BJ (cell line): Measurements from ENCODE around the gene CHKB. TPM values are rescaled to one million over a fixed set of nuclear protein-coding genes. Genes with fewer than 3 reads are reported as not detected.
A peak's percentile ranks its signal among the peaks of the same experiment; 100 is the strongest.

ENCODE experiments used
- CTCF ChIA-PET: fragments of 350-600 bp; formaldehyde crosslinking; extraction: SDS; loops from one replicate; lab custom pipeline; 2021; ENCODE audit warnings: antibody characterized with exemption, inconsistent platforms; lab: Yijun Ruan, JAX
- POLR2A ChIA-PET: fragments of 300-600 bp; sonication (Branson Sonifier 250); formaldehyde crosslinking; extraction: SDS; loops from one replicate; lab custom pipeline; 2021; ENCODE audit warnings: antibody characterized with exemption; lab: Charles Lee
- DNase-seq: peaks from one replicate; pipeline ENCODE4 v3.0.0-alpha.2; 2011; ENCODE audit warnings: low read depth
- H3K27me3 ChIP-seq: 2 replicates; pipeline ENCODE4 v1.6.0; 2011; ENCODE audit warnings: low read length; ENCODE audit not compliant: control insufficient read depth, insufficient read depth
- H3K36me3 ChIP-seq: 2 replicates; pipeline ENCODE4 v1.5.1; 2011; ENCODE audit warnings: low read length; ENCODE audit not compliant: control insufficient read depth, insufficient read depth
- H3K4me3 ChIP-seq: 2 replicates; pipeline ENCODE4 v1.5.1; 2011; ENCODE audit warnings: low read depth, mild to moderate bottlenecking, control low read depth, low read length
- polyA plus RNA-seq: library from polyadenylated mRNA; depleted of rRNA; stranded (reverse); fragments of >200 nt; gene quantifications from 2 replicates; pipeline ENCODE4 v1.2.3, GENCODE V29; 2011; rRNA removed
- TF ChIP-seq, protein P1 (sequence below): IDR thresholded peaks from 2 replicates; pipeline ENCODE4 v1.5.1; 2011; ENCODE audit warnings: low read depth, mild to moderate bottlenecking, control low read depth, inconsistent platforms, low read length, moderate library complexity; ENCODE audit not compliant: insufficient read depth

Gene CHKB
- polyA plus RNA-seq, 1 experiment: 51.2 TPM

DNA sequence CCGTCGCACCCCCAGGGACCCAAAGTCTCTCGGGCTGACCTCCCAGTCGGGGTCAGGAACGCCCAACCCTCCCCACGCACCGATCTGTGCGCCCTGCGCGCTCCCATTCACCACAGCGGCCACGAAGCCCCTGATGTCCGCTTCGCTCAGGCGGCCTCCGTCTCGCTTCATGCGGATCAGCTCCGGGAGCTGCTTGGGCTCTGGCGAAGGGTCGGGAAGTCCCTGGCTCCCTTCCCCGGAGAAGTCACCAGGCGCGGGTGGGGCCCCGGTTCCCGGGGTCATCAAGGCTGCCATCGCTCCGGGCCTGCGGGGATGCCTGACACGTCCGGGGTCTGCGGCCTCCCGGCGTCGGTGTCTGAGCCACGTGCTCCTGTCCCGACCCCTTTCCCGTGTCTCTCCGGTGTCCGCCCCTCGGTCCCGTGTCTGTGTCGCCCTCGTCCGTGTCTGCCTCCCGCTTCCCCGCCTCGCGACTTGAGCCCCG lies 53.2 kb downstream of the CHKB start:
- CTCF ChIA-PET: interaction anchor here (0.6 to 2.0 kb wide), 3 partner anchors 34 to 205 kb away, joined by 3 to 9 read pairs (median 3); partner anchors contain the start of gene SYCE3
- POLR2A ChIA-PET: interaction anchor here (1.0 kb wide), 1 partner anchor 22 kb away, joined by 4 read pairs; the partner anchor contains the start of genes LMF2 and NCAPH2
- TF ChIP-seq, protein P1, sequence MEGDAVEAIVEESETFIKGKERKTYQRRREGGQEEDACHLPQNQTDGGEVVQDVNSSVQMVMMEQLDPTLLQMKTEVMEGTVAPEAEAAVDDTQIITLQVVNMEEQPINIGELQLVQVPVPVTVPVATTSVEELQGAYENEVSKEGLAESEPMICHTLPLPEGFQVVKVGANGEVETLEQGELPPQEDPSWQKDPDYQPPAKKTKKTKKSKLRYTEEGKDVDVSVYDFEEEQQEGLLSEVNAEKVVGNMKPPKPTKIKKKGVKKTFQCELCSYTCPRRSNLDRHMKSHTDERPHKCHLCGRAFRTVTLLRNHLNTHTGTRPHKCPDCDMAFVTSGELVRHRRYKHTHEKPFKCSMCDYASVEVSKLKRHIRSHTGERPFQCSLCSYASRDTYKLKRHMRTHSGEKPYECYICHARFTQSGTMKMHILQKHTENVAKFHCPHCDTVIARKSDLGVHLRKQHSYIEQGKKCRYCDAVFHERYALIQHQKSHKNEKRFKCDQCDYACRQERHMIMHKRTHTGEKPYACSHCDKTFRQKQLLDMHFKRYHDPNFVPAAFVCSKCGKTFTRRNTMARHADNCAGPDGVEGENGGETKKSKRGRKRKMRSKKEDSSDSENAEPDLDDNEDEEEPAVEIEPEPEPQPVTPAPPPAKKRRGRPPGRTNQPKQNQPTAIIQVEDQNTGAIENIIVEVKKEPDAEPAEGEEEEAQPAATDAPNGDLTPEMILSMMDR: no peak
- DNase-seq: no peak
- H3K36me3 ChIP-seq: no peaks in the 10 kb centered on the region
- no peaks in the 10 kb centered on the region for H3K27me3 ChIP-seq
- H3K4me3 ChIP-seq: peak overlapping the region; percentile 59

Other genes starting within 250 kb of the CHKB start
- 30.4 and 46.4 TPM in 2 replicates for gene PPP6R2, start 239.5 kb downstream of the CHKB start, polyA plus RNA-seq
- 21.7 and 34.7 TPM in 2 replicates for gene SBF1, start 107.8 kb downstream of the CHKB start, polyA plus RNA-seq
- gene ADM2, start 101.3 kb downstream of the CHKB start, polyA plus RNA-seq: 8.1 and 16.0 TPM in 2 replicates
- gene MIOX, start 96.0 kb downstream of the CHKB start, polyA plus RNA-seq: 0.16 and 0.20 TPM in 2 replicates
- gene LMF2, start 75.1 kb downstream of the CHKB start, polyA plus RNA-seq: 54.0 and 111 TPM in 2 replicates
- 16.1 and 31.7 TPM in 2 replicates for gene NCAPH2, start 74.6 kb downstream of the CHKB start, polyA plus RNA-seq
- 0.78 and 2.5 TPM in 2 replicates for gene SCO2, start 57.3 kb downstream of the CHKB start, polyA plus RNA-seq
- gene TYMP, start 52.8 kb downstream of the CHKB start, polyA plus RNA-seq: 13.1 and 20.6 TPM in 2 replicates
- gene KLHDC7B, start 37.0 kb downstream of the CHKB start, polyA plus RNA-seq: 0.34 and 0.39 TPM in 2 replicates
- gene SYCE3, start 19.9 kb downstream of the CHKB start, polyA plus RNA-seq: not detected in 2 replicates
- gene CPT1B, start 4.4 kb downstream of the CHKB start, polyA plus RNA-seq: 3.2 and 4.3 TPM in 2 replicates
- 0.17 and 0.39 TPM in 2 replicates for gene MAPK8IP2, start 17.9 kb upstream of the CHKB start, polyA plus RNA-seq
- 15.7 and 36.9 TPM in 2 replicates for gene ARSA, start 45.3 kb upstream of the CHKB start, polyA plus RNA-seq
- gene SHANK3, start 90.0 kb upstream of the CHKB start, polyA plus RNA-seq: 0.21 and 0.25 TPM in 2 replicates
- gene ACR, start 155.4 kb upstream of the CHKB start, polyA plus RNA-seq: 0.12 TPM in 1 of 2 replicates, not detected in the other
- 32.5 and 41.6 TPM in 2 replicates for gene RABL2B, start 200.8 kb upstream of the CHKB start, polyA plus RNA-seq